ENCODE measurements around the gene ADCY4.
"Not testable (repeated sequence)": the region's sequence is repeated elsewhere in the genome, so short reads cannot be mapped to it uniquely, and the experiment has no call there.

ADCY4 gene

DNA sequence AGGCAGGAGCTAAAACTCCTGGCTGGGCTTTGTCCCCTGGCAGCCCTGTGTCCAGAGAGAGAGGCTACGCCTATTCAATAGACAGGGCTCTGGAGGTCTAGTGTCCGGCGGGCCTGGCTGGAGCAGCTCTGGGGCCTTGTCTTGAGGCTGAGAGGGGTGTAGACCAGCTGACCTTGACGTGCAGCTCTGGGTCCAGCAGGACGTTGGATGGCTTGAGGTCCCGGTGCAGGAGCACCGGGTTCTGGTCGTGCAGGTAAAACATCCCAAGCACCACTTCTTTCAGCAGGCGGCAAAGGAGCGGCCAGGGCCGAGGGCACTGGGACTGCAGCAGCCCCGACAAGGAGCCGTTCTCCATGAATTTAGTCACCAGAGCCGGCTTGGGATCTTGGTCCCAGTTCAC lies 4.0 kb upstream of the ADCY4 start:
- DNase-seq (ENCODE audit: low spot score) = no peak

DNA sequence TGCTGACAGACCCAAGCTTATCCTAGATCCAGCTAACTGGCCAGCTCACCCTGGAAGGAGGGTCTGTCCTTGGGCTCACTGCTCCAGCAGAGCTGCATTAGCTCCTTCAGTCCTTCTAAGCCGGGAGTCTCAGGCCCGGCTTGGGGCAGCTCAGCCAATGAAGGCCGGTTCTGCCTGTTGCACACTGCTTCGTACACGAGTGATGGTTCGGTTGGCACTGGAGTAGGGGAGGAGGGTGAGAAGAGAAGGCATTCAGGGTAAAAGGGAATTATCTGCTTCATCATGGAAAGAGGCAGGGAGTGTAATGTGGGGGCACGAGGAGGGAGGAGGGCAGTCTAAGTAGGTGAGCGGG lies 2.9 kb upstream of the ADCY4 start:
- DNase-seq (ENCODE audit: low spot score) = no peak

DNA sequence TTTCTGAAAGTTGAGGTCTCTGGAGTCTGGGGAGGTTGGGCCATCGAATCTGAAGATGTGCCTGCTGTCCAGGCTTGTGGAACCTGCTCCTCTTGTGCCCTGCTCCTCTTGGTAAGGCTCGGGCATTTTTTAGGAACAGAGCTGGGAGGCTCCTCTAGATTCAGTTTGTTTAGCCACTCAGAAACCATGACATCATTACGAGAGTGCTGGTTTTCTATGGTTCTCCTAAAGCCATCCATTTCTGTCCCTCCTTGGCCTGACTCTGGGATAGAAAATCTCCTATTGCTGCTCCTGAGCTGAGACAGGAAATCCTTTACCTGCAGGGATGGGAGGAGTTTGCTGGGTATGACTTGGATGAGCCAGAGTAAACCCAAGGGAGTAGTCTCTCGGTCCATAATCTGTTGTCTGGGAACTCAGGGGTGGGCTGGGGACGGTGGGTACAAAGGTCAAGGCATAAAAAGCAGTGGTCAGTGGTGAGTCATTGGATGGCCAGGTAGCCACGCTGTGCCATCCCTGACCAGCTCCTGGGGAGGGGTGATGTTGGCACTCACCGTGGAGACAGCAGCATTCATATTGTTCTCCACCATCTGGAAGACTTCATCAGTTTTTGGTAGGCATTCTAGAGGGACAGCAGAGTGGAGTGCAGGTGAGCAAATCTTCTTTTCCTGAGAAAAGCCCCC lies 2.4 kb upstream of the ADCY4 start:
- DNase-seq (ENCODE audit: low spot score) = no peak

DNA sequence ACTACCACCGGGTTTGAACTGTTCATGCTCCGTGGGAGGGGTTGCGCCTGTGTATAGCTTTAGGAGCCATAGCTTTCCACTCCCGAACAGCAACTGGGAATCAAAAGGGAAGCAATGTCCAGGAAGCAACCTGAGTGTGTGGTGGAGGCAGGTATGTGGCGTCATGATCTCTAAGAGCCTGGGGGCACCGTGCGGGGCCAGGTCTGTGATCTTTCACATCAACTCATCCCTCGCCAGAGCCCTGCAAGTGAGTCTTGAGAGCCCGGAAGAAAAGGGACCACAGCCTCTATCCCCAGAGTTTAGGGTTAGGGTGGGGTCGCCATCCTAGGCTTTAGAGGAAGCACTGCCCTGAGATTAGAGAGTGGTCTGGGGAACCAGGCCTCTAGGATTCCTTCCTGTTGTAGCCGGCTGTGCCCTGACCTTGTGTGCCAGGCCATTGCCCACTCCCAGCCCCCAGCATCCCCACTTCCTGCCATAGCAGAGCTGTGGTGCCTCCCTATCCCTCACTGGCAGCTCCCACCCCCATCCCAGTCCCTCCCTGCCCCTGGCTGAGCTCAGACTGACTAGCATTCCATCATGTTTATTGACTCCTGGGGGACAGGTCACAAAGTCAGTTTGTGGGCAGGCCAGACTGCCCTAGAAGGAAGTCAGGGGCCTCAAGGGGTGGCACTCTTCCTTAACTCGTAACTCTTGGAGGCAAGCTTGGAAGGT lies 745 bp upstream of the ADCY4 start:
- DNase-seq (ENCODE audit: low spot score) = no peak

DNA sequence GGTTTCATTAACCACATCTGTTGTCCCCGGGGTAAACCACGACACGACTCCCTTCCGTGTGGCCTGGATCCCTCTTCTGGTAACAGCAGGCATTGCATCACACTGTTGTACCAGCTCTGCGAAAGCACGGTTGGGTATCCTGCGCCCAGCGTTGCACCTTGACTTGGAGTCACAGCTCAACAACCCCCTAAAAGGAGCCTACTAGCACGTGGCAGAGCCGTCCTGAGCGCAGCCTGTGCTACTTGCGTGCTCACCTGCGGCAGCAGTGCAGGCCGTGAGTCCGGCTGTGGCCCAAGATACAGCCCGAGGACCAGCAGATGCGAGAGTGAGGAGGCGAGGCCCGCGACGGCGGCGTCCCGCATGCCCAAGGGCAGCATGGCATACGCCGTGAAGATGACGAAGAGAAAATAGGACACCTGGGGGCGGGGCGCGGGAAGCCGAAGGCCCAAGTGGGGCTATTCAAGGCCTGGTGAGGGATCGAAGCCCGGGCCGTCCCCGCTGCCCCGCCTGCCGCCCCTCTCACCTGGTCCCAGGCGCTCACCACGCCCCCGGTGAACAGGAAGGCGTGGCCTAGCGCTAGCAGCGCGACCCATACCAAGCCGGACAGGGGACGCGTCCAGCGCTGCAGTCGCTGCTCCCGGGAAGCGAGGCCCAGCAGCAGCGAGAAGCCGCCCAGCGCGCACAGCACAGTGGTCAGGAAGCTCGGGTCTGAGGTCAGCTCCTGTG lies 2.4 kb downstream of the ADCY4 start:
- DNase-seq (ENCODE audit: low spot score) = peak; percentile 94

DNA sequence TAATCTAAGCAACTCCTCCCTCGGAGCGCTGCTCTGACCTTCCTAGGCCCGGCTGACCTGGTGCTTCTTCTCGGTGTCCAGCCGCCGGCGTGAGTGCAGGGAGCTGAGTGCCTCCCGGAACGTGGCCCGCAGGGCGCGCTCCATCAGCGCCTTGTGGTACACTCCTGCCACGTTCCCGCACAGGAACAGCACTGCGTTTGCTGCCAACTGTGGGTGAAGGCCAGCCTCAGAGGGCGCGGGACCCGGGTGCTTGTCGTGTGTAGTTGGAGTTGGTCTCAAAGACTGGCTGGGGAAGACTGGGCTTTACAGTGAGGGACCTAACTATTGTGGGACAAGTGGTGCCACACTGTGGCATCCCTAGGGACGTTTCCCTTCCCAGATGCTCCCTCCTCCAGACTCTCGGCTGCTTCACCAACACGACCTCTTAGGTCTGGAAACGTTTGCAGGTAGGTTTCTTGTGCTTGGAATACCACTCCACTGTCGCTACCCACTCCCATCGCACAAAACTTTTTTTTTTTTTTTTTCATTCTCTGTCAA lies 3.1 kb downstream of the ADCY4 start:
- DNase-seq (ENCODE audit: low spot score) = no peak

DNA sequence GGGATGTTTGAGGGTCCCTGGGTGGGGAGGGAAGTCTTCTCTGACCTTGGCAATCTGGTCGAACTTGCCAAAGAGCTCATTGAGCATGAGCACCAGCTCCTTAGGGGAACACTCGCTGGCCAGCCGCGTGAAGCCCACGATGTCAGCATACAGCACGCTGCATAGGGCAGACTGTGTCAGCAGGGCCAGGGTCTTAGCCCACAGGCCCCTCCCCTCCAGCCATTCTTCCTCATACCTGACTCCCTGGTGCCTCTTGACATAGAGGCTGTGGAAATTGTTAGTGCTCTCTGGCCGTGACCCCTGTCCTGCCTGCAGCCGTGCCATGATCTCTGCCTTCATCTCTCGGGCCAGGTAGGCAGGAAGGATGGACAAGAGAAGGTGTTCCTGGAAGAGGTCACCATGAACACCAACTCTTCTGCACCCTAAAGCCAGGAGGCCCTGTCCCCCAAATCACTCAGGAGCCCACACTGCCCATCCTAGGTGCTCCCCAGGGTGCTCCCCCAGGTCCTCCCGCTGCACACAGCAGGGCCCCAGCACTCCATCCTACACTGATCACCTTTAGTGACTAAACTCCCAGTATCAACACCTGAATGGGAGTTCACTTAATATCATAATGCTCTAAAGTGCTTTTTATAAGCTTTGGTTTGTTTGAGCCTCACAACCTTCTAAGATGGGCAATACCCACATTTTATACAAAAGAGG lies 3.7 kb downstream of the ADCY4 start:
- no peak for DNase-seq (ENCODE audit: low spot score)

DNA sequence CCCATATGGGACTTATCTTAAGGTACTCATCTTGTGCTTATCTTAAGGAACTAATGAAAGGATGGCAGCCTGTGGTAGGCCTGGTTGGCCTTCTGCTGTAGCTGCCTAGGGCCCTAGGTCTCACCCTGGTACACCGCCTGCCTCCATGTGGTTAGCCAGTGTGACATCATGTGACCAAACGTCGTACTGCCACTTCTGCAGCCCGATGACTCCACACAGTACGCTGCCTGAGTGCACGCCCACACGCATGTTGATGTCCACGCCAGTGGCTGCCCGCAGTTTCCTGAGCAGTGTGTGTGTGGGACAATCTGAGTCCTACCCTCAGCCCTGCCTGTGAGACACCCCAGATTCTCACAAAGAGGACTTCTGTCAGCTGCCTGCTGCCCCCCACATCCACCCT lies 5.1 kb downstream of the ADCY4 start:
- DNase-seq (ENCODE audit: low spot score) = no peak

DNA sequence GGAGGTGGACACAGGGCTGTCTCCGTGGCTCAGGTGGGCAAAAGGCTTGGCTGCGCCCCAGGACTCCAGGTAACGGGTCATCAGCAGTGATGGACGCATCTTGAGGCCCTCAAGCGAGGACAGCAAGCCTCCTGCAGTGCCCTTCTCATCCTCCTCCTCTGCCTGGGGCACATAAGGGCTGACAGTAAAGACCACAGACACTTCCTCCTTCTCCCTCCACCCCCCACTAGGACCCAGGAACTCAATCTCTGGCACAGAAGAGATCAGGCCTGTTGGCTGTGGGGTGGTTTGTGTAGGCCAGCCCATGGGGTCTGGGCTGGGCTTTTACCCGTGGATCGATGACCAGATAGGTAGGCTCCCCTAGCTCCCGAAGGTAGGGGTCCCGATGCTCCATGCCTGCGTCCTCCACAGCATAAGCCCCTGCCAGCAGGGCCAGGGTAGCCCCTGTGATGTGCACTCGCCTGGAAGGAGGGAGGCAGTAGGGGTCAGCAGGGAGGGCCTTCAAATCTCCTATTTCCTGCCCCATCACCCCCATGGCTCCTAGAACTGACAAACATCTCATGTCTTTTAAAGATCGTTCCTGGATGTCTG lies 5.7 kb downstream of the ADCY4 start:
- DNase-seq (ENCODE audit: low spot score) = no peak

DNA sequence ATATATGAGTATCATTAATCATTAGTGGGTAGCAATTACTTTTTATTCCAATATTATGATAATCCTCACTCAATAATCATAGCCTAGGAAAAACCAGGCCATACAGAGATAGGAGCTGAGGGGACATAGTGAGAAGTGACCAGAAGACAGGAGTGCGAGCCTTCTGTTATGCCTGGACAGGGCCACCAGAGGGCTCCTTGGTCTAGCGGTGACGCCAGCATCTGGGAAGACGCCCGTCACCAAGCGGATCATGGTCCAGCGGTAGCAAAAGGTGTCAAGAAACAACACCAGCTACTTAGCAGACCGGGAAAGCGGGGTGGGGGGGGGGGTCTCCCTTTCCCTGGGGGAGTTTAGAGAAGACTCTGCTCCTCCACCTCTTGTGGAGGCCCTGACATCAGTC lies 7.0 kb downstream of the ADCY4 start:
- DNase-seq (ENCODE audit: low spot score) = not testable (repeated sequence)

DNA sequence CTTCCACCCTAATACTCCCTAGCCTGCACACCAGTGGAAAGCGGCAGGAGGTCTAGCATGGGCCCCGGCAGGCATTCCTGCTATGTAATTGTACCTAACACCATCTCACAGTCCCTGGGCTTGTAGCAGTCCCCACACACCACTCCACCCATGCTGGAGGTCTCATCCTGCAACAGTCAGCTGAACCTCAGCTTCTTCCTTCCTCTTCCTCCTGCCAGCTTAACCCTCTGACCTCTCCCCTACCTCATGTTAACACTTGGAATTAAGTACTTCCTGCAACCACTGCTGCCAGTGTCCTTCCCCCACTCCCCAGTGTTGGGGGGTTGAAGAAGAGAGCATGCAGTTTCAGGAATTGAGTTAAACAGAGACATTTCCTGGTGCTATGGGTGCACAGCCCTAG lies 7.6 kb downstream of the ADCY4 start:
- no peak for DNase-seq (ENCODE audit: low spot score)

DNA sequence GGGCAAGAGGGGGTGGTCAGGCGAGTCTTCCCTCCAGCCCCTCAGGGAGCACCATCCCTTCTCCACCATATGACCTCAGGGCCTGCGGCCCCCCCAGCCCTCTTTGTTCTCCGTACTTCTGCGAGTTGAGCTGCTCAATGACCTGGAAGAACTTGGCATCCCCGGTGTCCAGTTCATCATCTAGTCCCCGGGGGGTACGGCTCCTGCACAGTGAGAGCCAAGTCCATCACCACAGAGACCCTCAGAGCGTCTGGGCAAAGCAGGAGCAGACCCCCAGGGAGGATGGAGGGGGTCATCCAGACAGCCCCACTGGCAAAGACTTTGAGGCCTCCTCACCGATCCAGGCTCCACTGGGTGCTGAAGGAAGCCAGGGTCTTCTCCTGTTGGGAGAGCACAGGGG lies 8.9 kb downstream of the ADCY4 start:
- no peak for DNase-seq (ENCODE audit: low spot score)

DNA sequence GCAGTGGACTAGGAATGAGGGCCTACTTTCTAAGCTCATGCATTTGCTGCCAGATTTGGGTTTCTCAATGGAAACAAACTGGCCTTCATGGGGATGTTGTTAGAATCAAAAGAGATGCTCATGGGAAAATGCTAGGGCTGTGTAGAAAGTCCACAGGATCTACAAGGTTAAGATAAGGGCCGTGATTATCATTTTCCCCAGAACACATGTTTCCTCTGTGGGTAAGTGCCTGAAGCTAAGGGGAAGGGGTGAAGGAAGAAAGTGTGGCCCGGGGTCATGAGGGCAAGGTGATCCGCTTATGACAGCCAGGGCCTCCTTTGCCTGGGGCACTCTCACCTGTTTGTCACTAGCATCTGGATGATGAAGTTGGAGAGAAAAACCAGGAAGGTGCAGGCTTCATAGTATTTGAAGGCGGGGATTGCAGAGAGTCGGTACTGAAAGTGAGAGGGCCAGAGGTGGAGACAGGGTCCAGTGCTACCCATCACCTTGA lies 9.8 kb downstream of the ADCY4 start:
- DNase-seq (ENCODE audit: low spot score) = no peak

DNA sequence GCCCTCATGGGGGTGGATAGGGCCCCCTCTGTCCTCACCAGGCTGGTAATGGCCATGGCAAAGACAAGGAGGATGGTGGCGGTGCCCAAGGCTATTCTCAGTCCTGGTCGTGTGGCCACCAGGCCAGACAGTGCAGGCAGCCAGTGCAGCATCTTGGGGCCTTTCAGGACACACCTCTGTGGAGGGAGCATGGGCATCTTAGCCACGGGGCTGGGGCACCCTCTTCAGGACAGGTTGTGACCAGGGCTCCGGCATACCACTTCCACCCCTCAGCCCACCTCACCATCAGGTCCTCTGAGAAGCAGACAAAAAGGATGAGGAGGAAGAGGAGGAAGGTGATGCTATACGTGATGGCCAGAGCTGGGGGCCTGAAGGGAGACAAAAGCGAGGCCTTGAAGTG lies 10.8 kb downstream of the ADCY4 start:
- DNase-seq (ENCODE audit: low spot score) = no peak

DNA sequence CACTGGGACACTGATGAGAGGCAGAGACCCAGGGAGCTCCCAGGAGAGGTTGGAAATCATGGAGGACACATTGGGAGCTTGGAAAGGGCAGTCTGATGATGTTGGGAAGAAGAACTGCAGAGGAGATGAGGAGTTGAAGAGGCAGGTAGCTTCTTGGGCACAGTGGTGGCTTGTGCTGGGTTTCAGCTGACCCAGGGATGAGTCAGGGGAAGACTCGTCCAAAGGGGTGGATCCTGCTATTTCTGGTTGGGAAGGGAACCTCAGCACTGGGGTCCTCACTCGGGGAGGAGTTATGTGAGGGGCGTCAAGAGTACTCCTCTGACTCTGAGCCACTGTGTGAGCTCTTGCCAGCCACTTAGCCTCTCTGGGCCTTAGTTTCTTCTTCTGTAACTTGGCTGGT lies 11.5 kb downstream of the ADCY4 start:
- DNase-seq (ENCODE audit: low spot score) = no peak

DNA sequence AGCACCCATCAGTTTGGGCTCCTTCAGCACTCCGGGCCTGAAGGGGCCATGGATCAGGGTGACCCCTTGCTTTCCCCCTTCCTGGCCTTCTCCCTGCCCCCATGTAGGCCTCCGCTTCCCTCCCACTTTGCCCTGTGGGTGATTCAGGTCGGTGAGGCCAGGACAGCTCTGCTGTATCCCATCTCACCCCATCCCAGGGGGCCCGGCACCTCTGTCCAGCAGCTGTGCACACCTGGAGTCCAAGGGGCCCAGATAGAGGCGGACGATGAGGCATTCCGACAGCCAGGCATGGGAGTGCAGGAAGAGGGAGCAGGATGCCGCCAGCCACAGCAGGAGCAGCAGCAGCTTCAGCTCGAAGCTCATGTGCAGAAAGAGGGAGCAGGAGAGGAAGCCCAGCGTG lies 12.2 kb downstream of the ADCY4 start:
- no peak for DNase-seq (ENCODE audit: low spot score)

DNA sequence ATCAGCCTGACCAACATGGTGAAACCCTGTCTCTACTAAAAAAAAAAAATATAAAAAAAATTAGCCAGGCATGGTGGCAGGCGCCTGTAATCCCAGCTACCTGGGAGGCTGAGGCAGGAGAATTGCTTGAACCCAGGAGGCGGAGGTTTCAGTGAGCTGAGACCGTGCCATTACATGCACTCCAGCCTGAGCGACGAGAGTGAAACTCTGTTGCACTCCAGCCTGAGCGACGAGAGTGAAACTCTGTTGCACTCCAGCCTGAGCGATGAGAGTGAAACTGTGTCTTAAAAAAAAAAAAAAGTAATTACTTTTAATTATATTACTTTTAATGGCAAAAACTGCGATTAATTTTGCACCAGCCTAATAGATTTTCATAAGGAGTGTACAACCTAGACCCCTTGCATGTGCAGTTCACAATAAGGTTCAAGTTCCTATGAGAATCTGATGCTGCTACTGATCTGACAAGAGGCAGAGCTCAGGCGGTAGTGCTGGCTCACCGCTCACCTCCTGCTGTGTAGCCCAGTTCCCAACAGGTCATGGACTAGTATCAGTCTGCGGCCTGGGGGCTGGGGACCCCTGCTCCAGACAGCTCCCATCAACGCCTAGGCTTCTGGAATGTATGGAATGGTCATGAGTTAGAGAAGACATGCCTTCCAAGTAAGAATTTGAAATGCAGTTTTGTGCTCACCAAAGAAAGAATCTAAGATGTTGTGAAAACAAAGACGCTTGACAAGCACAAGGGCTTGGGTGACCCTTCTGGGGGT lies 13.5 kb downstream of the ADCY4 start:
- no peak for DNase-seq (ENCODE audit: low spot score)

DNA sequence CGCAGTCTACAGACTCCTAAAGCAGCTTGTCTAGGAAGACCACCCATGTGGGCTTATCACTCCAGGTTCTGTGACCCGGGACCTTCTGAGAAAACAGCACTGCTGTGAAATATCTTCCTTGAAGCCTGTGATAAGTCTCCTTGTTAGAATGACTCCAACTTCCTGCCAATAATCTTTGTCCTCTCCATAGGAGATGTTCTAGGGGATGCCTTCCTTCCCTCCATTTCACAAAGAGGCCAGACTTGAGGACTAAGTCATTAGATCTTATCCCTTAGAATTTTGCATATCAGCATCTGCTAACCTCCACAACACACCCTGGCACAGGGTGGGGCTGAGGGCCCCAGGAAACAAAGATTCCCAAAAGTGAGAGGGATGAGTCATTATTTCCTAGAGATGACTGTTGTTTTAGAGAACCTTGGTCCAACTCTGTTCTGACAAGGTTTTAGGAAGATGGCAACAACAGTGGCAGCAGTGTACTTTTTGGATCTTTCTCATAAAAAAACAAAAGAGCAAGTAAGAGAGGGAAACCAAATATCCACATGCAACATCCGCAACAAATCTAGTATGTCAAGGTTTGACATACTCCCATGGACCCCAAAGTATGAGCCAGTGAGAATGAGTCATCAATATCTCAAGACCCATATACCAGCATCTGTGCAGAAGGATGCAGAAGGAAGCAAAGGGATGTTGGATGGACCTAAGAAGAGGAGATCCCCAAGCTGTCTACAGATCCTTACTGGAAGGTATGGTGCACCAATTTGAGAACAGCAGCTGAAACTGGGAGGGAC lies 17.5 kb downstream of the ADCY4 start:
- no peak for DNase-seq (ENCODE audit: low spot score)

DNA sequence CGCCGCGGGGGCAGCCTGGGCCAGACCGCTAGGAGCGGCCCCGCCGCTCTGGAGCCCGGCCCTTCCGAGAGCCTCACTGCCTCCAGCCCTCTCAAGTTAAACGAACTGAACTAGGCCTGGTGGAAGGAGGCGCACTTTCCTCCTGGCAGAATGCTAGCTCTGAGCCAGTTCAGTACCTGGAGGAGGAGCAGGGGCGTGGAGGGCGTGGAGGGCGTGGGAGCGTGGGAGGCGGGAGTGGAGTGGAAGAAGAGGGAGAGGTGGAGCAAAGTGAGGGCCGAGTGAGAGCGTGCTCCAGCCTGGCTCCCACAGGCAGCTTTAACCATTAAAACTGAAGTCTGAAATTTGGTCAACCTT lies 18.3 kb downstream of the ADCY4 start:
- DNase-seq (ENCODE audit: low spot score) = no peak

DNA sequence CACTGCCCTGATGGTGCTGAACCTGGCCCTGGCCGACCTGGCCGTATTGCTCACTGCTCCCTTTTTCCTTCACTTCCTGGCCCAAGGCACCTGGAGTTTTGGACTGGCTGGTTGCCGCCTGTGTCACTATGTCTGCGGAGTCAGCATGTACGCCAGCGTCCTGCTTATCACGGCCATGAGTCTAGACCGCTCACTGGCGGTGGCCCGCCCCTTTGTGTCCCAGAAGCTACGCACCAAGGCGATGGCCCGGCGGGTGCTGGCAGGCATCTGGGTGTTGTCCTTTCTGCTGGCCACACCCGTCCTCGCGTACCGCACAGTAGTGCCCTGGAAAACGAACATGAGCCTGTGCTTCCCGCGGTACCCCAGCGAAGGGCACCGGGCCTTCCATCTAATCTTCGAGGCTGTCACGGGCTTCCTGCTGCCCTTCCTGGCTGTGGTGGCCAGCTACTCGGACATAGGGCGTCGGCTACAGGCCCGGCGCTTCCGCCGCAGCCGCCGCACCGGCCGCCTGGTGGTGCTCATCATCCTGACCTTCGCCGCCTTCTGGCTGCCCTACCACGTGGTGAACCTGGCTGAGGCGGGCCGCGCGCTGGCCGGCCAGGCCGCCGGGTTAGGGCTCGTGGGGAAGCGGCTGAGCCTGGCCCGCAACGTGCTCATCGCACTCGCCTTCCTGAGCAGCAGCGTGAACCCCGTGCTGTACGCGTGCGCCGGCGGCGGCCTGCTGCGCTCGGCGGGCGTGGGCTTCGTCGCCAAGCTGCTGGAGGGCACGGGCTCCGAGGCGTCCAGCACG lies 18.9 kb downstream of the ADCY4 start:
- no peak for DNase-seq (ENCODE audit: low spot score)
